ENCODE data around the gene KCNJ2.
A peak's percentile ranks its signal among the peaks of the same experiment; 100 is the strongest.

KCNJ2 gene

DNA sequence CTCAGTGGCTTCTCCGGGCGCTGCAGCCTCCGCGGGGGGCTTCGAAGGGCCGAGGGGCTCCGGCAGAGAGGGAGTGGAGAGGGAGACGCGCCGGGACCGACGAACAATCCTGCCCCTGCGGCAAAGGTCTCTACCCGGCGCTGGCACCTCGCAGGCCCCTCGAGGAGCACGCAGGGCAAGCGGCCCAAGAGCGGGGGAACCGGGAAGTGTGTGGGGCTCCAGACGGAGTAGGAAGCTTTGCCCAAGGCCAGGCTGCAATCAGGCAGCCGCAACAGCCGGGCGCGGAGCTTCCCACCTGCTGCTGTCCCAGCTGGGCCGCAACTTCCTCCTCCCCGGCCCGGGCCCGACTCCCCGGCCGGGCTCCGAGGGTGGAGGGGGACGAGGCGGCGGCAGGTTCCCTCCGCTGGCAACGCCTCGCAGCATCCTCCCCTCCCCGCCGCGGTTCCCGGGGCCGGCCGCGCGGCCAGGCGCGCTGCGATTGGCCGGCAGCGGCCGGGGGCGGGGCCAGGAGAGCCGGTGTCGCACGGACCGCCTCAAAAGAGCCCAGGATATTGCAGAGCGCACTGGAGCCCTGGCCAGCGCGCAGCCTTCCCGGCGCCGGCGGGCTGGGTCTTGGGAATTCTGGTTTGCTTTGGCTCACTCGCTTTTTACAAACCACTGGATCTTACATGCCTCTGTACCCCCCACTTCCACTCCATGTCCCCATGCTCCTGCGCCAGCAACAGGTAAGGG is at the start of gene KCNJ2:
Gene KCNJ2, plus strand, starts transcription at position 556 of the 732 bp plus-strand sequence. CDS start 5,508 bp downstream, outside the sequence.
- no peak for DNase-seq

DNA sequence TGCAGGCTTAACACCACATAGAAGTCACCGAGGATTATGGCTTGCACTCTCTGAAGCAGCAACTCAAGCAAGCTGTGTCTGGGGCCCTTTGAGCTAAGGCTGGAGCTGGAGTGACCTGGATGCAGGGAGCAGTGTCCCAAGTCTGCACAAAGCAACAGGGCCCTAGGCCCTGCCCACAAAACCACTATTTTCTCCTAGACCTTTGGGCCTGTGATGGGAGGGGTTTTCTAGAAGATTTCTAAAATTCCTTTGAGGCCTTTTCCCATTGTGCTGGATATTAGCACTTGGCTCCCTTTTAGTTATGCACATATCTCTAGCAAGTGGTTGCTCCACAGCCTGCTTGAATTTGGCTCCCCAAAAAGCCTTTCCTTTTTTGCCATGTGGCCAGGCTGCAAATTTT is 49.8 kb upstream of the KCNJ2 start:
- no peak for DNase-seq

DNA sequence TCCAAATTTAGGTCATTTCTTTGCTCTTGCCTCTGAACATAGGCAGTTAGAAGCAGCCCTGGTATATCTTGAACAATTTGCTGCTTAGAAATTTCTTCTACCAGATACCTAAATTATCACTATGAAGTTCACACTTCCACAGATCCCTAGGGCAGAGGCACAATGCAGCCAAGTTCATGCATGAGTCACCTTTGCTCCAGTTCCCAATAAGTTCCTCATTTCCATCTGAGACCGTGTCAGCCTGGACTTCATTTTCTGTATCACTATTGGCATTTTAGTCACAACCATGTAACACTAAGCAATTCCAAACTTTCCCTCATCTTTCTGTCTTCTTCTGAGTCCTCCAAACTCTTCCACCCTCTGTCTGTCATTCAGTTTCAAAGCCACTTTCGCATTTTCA is 49.3 kb upstream of the KCNJ2 start:
- no peak for DNase-seq

DNA sequence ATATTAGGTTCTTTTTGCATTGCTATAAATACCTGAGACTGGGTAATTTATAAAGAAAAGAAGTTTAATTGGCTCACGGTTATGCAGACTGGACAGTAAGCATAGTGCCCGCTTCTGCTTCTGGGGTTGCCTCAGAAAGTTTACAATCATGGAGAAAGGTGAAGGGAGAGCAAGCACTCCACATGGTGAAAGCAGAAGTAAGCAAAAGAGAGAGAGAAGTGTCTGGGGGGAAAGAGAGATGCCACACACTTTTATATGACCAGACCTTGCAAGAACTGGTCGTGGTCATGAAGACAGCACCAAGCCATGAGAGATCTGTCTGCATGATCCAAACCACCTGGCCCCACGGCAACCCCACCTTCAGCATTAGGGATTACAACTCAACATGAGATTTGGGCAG is 48.9 kb upstream of the KCNJ2 start:
- DNase-seq: no peak

DNA sequence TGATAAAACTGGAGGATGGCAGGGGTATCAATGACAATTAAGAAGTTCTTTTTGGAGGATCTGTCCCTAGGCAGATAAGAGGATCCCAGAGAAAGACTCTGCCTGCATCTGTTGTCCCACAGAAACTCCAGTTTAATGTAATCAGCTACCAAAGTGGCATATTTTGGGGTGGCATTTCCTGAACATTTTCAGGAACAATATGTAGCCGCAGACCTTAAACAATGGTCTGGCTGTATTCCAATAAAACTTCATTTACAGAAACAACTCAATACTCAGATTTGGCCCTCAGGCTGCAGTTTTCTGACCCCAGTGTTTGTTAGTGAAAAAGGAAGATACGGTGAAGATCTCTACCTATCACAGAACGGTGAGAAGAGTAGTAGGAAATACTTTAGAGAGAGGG is 48.2 kb upstream of the KCNJ2 start:
- no peak for DNase-seq

DNA sequence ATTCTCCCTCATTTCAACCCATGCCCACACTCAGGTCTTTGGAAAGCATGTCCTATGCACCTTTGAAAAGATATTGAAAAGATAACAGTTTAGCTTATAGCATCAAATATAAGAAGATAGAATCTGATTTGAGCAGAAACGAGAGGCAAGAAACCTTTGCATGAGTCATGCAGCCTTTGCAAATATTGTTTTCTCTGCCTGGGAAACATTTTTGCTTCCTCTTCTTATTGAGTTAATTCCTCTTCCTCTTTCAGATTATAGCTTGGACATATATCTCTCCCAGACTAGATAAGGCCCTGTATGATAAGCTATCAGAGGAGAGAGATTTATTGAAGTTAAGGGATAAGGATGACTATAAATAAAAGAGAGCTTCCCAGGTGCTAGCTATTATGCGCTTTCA is 46.1 kb upstream of the KCNJ2 start:
- no peak for DNase-seq

DNA sequence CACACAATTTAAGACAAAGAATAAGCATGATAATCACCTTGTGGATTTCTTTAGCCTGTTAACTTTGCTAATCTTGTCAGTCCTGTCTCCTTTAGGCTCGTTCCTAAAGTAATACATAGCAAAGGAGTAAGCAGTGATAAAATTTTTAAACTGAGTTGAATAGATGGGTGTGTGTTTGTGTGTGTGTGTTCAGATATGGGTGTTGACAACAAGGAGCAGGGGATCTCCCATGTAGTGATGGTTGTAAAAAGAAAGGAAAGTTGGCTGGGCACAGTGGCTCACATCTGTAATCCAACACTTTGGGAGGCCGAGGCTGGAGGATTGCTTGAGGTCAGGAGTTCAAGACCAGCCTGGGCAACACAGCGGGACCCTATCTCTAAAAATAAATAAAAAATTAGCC is 44.6 kb upstream of the KCNJ2 start:
- no peak for DNase-seq

DNA sequence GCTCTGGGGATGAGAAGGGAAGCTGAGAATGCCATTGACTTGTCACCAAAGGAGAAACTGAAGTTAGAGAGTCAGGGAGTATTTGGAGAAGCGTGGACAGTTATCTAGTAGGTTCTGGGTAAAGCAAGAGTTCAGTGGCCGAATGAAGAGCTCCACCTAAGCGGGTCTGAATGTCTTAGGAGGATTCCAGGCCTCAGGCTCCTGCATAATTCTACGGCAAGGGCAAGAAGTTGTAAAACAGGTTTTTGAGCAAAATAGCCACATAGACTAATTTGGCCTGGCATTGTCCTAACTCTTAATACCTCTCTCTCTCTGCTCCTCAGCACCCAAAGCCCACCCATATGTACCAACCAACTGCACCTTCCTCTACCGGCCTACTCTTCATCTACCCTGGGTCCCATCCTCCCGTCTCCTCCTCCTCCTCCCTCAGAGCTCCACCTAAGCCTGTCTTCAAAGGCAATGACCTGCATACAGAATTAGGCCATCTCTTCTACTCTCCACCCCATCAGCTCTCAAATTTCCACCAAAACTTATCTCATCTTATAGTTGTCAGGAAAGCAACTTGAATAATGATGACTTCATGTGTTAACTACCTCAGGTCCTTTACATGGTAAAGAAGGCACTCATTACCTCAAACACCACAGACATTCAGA is 42.0 kb upstream of the KCNJ2 start:
- no peak for DNase-seq

DNA sequence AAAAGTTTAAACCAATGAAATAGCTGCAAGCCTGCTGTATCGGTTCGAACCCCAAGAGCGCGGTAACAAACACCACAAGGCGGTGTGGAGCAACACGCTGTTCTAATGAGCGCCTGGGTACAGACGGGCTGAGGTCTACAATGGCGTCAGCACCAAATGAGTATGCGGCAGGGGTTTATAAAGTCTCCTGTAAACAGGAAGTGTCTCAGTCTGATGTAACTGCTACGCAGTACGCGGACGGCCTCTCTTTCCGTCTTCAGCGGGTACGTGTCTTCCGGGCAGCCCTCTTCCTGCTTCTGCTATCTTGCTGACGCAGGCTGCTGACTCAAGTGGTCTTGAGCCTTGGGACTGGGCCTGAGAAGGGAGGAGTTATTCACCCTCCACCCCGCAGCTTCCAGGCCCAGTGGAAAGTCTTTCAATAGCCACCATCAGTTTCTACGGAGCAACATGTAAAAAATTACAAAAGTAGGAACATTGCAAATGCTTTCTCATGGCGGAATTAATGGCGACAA is 40.5 kb upstream of the KCNJ2 start:
- no peak for DNase-seq

DNA sequence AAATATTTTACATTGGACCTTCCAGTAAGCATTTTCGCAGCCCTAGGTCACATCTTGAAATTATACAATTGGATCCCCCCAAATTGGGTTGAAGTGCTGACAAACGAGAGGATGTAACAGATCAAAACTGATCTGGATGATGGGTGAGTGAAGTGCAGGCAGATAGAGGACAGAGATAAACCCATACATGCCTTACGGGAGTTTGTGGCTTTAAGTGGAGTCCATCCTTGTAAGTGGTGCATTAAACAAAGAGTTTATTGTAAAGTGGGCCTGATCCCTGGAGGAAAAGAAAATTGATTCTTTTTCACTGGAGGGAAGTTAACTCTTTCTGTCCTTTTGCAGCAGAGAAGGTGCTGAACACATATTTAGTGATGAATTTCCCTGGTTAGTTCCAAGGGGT is 39.0 kb upstream of the KCNJ2 start:
- DNase-seq: no peak

DNA sequence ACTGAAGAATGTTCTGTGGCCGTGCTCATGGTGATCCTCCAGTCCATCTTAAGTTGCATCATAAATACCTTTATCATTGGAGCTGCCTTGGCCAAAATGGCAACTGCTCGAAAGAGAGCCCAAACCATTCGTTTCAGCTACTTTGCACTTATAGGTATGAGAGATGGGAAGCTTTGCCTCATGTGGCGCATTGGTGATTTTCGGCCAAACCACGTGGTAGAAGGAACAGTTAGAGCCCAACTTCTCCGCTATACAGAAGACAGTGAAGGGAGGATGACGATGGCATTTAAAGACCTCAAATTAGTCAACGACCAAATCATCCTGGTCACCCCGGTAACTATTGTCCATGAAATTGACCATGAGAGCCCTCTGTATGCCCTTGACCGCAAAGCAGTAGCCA is 36.8 kb upstream of the KCNJ2 start:
- DNase-seq: no peak

DNA sequence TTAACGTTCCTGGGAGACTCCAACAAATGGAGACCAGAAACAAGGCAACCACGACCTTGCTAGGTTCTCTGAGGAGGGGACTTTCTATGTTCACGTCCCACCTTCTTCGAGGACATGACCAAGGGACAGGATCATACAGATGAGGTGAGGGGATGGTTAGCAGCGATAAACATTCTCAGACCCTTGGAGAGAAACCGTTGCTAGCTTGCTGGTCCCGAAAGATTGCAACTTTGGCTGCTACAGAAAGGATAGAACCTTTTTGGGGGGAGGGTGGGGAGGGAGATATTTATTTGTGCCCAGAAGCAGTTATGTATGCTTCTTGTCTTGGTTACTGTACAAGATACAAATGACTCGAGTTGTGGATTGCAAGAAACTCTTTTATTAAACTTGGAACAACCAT is 35.3 kb upstream of the KCNJ2 start:
- no peak for DNase-seq

DNA sequence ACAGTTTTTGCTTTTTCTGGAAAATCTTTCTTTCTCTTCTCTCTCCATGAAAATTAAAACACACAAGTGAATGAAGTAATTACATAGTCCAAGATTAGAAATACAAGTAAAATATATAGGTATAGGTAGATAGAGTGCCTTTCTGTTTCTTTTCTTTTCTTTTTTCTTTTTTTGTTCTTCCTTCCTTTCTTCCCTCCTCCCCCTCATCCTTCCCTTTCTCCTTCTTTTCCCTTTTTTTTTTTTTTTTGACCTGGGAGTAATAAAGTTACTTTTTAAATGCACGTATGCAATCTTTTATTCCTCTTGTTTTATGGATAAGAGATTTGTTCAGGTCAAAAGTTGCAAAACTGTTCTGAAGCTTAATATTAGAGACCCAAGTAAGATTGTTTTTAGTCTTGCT is 34.6 kb upstream of the KCNJ2 start:
- no peak for DNase-seq

DNA sequence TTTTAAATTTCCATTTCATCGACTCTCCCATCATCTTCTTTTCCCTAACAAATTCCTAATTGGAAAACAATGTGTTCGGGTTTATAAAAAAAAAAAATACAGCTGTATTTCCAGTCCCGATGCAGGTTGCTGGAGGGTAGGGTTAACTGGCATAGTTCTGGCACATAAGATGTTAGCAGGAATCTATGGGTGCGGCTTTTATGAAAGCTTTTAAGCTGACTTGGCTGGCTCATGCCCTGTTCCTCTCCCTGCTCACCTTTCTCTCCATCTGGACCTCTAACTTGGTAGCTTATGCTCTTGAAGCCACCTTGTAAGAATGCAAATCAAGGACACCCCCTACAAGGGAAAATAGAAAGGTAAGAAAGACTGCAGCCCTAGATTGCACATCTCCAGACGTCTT is 33.2 kb upstream of the KCNJ2 start:
- no peak for DNase-seq

DNA sequence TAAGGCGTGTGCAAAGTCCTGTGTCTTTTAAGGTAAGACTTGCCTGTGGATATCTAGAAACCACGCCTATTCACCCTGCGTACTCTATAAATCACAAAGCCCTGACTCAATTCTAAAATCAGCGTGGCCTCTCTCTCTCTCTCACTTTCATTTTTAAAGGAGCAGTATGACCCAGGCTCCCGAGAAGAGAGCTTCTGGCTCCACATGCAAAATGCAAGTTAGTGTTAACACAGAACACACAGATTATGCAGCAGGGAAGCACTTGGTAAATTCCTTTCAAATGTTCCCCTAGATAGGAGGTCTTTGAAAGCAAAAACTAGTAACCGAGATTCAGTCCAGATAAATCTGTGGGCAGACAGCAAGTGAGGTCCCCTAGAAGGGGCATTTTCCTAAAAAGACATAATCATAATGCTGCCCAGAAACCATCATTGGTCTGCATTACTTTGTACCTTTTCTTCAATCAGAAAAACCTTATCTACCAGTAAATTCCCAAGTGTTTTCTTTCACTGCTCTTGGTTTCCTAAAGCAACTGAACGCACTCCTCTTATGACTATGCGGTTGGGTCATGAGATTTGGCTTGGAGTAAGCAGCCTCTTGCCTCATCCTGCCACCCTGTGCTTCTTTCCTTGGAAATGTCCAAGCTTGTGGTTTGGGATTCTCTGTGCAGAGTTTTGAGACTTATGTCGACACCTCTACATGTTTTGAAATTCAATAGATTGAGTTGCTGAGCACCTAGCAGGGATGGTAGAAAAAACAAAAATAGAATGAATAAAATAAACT is 31.7 kb upstream of the KCNJ2 start:
- no peak for DNase-seq

DNA sequence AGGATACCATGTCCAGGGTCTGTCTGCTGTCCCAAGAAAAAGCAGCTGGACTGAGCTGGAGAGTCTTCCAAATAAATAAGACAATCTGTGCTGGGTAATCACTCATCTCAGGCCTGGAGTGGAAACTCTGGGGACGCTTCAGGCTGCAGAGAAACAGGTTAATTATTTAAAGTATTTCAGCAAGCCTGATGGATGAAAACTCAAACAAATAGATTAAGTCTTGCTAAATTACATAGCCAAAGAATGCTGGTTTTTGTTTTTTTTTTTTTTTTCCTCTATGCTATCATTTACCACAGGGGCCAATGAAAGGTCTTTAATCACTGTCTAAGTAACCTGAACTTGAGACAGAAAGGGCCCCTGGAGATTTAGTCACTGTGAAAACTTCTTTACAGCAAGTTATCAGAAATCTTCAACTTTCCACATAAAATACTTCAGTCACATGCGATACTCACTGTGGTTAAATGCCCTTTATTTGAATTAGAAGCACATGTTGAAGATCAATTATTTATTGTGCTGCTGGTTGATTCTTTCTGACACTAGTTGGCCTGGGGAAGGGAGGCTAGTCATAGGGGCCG is 31.0 kb upstream of the KCNJ2 start:
- no peak for DNase-seq

DNA sequence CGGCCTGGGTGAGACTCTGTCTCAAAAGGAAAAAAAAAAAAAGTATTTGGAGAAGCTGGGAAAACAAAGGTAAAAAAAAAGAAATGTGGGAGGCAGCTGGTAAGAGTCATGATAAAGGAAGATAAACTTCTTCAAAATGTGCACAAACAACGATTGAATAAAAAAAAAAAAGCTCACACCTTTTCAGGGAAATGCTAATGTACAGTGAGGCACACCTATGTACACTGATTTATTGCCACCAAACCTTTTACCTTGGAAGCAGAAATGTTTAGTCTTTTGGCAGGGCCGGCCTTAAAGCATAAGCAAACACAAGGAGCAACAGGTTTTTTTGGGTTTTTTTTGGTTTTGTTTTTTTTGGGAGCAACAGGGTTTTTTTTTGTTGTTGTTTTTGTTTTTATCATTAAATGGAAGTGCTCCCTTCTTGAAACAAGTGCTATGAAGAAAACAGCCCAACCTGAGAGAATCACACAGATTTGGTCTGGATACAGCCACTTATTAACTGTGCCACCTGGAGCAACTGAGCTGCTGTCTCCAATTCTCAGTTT is 29.8 kb upstream of the KCNJ2 start:
- DNase-seq: peak in 1 of 2 experiments; percentile 16

DNA sequence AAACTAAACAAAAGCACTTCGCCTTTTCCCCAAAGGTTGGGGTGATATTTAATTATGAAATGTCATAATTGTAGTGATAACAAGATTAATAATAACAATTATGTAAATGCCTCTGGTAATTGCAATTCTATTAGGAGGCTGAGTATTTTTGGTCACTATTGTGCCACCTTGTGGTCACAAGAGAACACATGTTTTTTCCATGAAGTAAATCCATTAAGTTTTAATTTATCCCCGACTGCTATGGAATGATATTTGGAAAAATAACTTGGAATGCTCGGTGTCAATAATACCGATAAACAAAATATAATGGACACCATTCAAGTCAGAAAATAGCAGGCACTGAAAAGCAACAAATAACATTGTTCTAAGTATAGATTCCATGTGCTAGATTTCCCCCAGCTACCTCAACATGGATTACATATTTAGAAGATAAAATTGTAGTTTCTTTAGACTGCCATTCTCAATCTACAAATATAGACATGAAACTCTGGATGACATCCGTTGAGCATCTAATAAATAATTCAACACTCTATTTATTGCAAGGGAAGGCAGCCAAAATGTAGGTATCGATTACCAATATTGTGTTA is 25.0 kb upstream of the KCNJ2 start:
- DNase-seq: peak; percentile 4 to 34

DNA sequence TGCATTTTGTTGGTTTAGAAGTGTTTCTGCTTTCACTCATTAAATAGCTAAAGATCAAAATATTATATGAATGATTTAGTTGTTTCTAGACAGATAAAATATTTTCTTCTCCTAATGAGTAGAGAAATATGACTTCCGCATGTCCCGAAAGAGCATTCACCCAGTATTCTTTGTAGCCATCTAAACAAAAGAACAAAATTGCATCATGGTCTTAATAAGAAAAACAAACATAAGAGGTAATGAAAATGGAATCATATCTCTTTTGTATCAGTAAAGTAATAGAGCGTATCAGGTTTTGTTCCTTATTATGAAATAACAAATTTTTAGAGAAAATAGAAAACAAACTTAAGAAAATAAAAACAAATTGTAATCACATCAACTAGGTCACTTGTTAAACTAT is 16.1 kb upstream of the KCNJ2 start:
- no peak for DNase-seq

DNA sequence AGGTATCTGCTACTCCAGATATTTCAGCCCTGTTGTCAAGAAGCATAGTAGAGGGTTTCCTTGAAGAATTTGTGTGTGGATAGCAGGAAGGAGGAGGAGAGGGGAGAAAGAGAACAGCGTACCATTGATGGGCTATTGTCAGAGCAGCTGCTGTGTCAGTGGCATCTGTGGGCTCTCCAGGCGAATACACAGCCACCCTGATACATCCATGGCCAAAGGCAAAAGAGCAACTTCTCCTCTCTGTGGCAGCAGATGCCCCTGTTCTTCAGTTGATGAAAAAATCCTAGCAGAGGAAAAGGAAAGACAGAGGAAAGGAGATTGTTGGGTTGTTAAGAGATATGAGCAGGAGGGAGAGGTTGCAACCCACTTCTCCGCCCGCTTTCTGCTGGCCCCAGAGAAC is 12.2 kb upstream of the KCNJ2 start:
- no peak for DNase-seq

DNA sequence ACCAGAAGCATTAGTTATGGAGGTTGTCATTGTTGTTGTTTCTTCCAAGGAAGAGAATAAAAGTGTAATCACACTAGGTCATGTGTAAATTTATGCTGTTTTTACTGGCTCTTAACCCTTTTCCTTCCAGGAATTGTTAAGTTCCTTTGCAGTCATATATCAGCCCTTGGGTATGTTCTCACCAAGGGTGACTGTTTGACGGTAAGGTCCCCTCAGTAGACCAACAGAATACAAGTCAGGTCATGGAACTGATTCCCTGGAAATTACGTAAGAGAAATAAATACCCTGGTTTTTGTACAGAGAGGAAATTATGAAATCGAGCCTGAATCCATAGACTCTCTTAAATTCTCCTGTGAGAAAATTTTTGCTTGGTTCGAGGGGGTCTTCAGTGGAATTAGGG is 11.2 kb upstream of the KCNJ2 start:
- DNase-seq: no peak

DNA sequence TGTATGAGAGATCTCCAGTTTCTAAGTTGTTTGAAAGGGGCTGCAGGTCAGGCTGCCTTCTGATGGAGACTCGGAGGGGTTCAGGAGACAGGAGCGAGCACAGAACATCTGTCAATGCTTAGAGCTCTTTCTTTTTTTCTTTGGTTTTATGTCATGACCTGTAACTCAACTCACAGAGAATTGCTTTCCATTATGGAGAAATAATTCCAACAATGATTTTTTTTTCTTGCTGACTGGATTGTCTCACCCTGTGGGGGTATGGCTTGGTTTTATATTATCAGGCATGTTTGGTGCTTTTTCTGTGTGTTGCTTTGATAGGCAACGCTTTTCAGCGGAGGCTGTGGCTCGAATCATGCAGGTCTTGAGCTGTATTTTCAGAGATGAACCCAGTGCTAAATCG is 10.7 kb upstream of the KCNJ2 start:
- DNase-seq: no peak

DNA sequence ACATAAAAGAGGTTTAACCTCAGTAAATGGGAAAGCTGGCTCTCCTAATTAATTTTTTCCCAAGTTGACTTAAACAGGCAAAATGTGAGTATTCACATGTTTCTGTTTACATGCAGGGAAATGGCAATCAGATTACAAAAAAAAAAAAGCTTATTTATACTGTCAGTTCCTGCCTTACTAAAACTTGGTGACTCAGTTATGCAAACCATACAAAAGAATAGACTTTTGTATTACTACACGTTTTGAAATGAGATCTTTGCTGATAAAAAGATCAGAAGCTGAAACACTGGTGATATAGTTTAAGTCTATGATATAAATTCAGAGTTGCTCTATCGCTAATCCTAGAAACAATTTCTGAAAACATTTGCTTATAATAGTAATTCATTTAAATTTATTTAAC is 9.4 kb upstream of the KCNJ2 start:
- no peak for DNase-seq
